Stimulated activated CD4-positive, alpha-beta T cell treated with anti-CD3 and anti-CD28 coated beads, TNF-alpha, amount 100 ng/mL, for 1 hour (primary cell): Measurements from ENCODE around the gene OMA1.

Experiments used
- DNase-seq, 3 donors: peaks; one replicate each; pipeline ENCODE4 v3.0.0-alpha.2; 2020; ENCODE audit warnings: low read depth in 3 of 3, low spot score in 1 of 3

Gene OMA1

DNA sequence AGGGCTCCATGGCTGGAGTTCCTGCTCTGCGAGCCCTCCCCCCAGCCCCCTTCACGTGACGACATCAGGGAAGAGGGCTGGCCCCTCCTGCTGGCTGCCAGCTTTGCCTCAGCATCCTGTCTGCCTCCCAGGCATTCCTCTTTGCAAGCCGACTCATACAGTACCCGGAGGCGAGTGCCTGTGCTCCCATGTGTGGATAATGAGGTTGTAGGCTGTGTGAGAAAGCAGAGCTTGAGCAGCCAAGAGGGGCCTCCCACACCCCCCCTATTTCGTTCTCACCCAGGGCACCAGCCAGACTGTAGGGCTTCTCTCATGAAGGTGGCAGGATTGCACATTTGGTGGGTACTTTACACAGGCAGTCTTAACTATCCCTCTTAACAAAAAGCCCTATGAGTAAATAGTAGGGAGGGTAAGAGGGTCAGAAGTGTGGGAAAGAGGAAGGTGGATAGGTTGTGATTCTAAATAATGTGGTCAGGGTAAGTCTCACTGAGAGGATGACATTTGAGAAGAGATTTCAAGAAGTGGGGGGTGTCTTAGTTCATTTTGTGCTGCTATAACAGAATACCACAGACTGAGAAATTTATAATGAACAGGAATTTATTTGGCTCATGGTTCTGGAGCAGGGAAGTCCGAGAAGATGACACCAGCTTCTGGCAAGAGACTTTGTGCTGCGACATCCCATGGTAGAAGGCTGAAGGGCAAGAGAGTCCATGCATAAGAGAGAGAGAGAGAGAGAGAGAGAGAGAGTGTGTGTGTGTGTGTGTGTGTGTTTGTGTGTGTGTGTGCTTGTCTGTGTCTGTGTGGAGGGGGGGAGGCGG, 113.5 kb downstream of the OMA1 start:
- no peak for DNase-seq

DNA sequence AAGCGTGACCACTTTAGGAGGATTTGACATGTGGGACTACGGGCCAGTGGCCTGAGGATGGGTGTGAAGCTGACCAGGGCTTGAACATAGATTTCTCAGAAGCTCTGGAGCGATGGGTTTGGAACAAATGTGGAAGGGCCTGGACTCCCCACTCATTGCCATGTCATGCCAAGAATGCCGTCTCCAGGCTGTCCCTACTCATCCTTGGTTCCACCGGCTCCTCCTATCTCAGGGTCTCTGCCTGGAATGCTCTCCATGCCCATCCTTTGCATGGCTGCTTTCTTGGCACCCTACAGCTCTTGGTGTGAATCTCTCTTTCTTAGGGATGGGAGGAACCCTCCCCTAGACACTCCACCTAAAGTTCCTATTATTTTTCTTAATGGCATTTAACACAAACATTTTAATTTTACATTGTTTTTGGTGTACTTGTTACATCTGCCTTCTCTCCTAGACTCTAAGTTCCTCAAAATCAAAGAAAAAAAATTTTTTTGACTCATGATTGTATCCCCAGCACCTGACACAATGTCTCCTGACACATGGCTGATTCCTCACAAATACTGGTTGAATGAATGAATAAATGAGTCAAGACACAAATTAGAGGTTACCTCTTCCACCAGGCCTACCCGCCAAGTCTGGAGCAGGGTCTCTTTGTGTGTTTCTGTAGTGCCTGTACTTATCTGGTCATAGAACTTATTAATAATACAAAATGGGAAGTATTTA, 114.5 kb downstream of the OMA1 start:
- DNase-seq, result no peak
